GM12801 (cell line): ENCODE results near the gene BCL10.

Experiments used
- CTCF ChIP-seq: IDR thresholded peaks from one replicate; pipeline ENCODE4 v1.5.1; 2011; ENCODE audit warnings: control low read depth; ENCODE audit not compliant: insufficient read length; ENCODE audit errors: extremely low read depth

Gene BCL10

GRCh38 chr1:85296980-85297379 lies 20.5 kb upstream of the BCL10 start:
- no peak for TF ChIP-seq CTCF

- no peak for TF ChIP-seq CTCF
These were observed 19.2 kb upstream of the BCL10 start for GRCh38 chr1:85295654-85296053.

- no peak for TF ChIP-seq CTCF
These were observed 18.6 kb upstream of the BCL10 start for GRCh38 chr1:85295006-85295431.

GRCh38 chr1:85290826-85291225 lies 14.4 kb upstream of the BCL10 start:
- no peak for TF ChIP-seq CTCF

- no peak for TF ChIP-seq CTCF
These were observed 13.5 kb upstream of the BCL10 start for GRCh38 chr1:85289848-85290335.

- TF ChIP-seq CTCF: no peak
These were observed 12.9 kb upstream of the BCL10 start for GRCh38 chr1:85289207-85289847.

- no peak for TF ChIP-seq CTCF
These were observed 7.8 kb upstream of the BCL10 start for GRCh38 chr1:85284202-85284601.
